Gastrocnemius medialis (tissue), 4 donors: ENCODE data around the gene SSH3. TPM values are rescaled to one million over a fixed set of nuclear protein-coding genes. Genes with fewer than 3 reads are reported as not detected.

ENCODE experiments used
- ATAC-seq, 2 donors: fragments of 150-250 bp; one replicate each; pipeline ENCODE4 v1.9.1; 2016
- DNase-seq, 2 donors: peaks; one replicate each; pipeline ENCODE4 v3.0.0-alpha.2; 2019
- H3K27ac ChIP-seq, 4 donors: fragments of 200-600 bp; sonication (generic); 1 replicate in 1 of 4; 2 replicates in 3 of 4; pipeline ENCODE4 v1.5.1; 2016 to 2018; ENCODE audit warnings: mild to moderate bottlenecking in 2 of 4, moderate library complexity in 1 of 4
- H3K27me3 ChIP-seq, 3 donors: fragments of 200-600 bp; sonication (generic) in 2 of 3; 1 replicate in 1 of 3; 2 replicates in 2 of 3; pipeline versions ENCODE4 v1.5.1 to v1.6.0; 2016 to 2019; ENCODE audit warnings: mild to moderate bottlenecking in 1 of 3, moderate library complexity in 1 of 3
- H3K36me3 ChIP-seq, 2 donors: fragments of 200-600 bp; sonication (generic) in 1 of 2; one replicate each; pipeline ENCODE4 v1.5.1; 2017 to 2018
- H3K4me1 ChIP-seq, 2 donors: fragments of 200-600 bp; sonication (generic) in 1 of 2; one replicate each; pipeline ENCODE4 v1.5.1; 2016 to 2017; ENCODE audit warnings: mild to moderate bottlenecking in 2 of 2
- H3K4me3 ChIP-seq, 4 donors: fragments of 200-600 bp; sonication (generic) in 3 of 4; 1 replicate in 1 of 4; 2 replicates in 3 of 4; pipeline ENCODE4 v1.5.1; 2016 to 2019; ENCODE audit warnings: mild to moderate bottlenecking in 2 of 4
- H3K9me3 ChIP-seq, 3 donors: fragments of 200-600 bp; sonication (generic) in 2 of 3; 1 replicate in 1 of 3; 2 replicates in 2 of 3; pipeline ENCODE4 v1.5.1; 2016 to 2019
- POLR2A ChIP-seq, 2 donors: fragments of 450-650 bp; IDR thresholded peaks; one replicate each; pipeline ENCODE4 v1.6.1; 2017; ENCODE audit warnings: antibody characterized with exemption in 2 of 2, mild to moderate bottlenecking in 2 of 2, moderate library complexity in 2 of 2
- in situ Hi-C, 4 donors: fragments of 200-750 bp; cut with MboI; loops; one replicate each; pipeline versions ENCODE4 v1.15.0 to v1.8.0; 2017; ENCODE audit warnings: low sequenced_read_pairs in 4 of 4
- intact Hi-C: fragments of 100-400 bp; cut with DNase I; formaldehyde crosslinking; loops from one replicate; pipeline ENCODE4 v1.15.1; 2023; ENCODE audit warnings: low total_unique reads
- total RNA-seq, 4 donors: library from RNA; depleted of rRNA; stranded (reverse); fragments of >200 nt; gene quantifications; one replicate each; pipeline versions ENCODE4 v1.1.0 to v1.2.3, GENCODE V29; 2016
- TF ChIP-seq, protein P1 (sequence below), 5 experiments: fragments of 450-650 bp in 3 of 5; fragments of 200-600 bp in 2 of 5; sonication (generic) in 2 of 5; IDR thresholded peaks in 4 of 5; conservative IDR thresholded peaks in 1 of 5; 1 replicate in 4 of 5; 2 replicates in 1 of 5; pipeline ENCODE4 v1.5.1; 2016 to 2019; ENCODE audit warnings: antibody characterized with exemption in 5 of 5, mild to moderate bottlenecking in 3 of 5, moderate library complexity in 3 of 5

Gene SSH3
- total RNA-seq, 4 donors from 2014 or later, result 7.9 to 16.3 (median 11.9) TPM

- Histone ChIP-seq H3K36me3 (no peaks in the 10 kb centered on the region), H3K27ac (no peak overlapping the region), H3K4me3 (no peak overlapping the region), H3K27me3 (no peaks in the 10 kb centered on the region), H3K4me1 (peaks cover 7 to 17% of the 10 kb centered on the region in 2 donors), H3K9me3 (no peaks in the 10 kb centered on the region)
- intact Hi-C loops (no loop called here), in situ Hi-C loops (no loop called here)
- ATAC-seq, result no peak
- no peak for DNase-seq
- TF ChIP-seq POLR2A (IDR thresholded peaks at IDR 0.05), result no peak
- TF ChIP-seq, protein P1, sequence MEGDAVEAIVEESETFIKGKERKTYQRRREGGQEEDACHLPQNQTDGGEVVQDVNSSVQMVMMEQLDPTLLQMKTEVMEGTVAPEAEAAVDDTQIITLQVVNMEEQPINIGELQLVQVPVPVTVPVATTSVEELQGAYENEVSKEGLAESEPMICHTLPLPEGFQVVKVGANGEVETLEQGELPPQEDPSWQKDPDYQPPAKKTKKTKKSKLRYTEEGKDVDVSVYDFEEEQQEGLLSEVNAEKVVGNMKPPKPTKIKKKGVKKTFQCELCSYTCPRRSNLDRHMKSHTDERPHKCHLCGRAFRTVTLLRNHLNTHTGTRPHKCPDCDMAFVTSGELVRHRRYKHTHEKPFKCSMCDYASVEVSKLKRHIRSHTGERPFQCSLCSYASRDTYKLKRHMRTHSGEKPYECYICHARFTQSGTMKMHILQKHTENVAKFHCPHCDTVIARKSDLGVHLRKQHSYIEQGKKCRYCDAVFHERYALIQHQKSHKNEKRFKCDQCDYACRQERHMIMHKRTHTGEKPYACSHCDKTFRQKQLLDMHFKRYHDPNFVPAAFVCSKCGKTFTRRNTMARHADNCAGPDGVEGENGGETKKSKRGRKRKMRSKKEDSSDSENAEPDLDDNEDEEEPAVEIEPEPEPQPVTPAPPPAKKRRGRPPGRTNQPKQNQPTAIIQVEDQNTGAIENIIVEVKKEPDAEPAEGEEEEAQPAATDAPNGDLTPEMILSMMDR (IDR thresholded peaks at IDR 0.05 in 4 of 5, conservative IDR thresholded peaks at IDR 0.05 in 1 of 5), result no peak
These were observed 18.7 kb downstream of the SSH3 start for GRCh38 chr11:67322049-67322448.

DNA sequence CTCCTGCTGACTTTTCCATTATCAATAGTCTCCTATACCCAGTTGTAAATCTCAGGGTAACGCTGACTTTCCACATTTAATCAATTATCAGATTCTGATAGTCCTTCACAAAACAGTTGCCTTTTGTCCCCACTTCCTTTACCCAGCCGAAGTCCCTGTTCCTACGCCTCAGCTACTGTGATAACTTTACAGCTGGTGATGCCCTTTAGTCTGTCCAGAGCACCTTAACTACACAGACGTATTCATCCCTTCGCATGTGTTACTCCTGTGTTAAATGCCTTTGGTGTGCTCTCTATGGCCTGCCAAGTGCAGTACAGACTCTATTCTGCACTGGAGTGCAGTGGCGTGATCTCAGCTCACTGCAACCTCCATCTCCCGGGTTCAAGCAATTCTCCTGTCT is 20.2 kb downstream of the SSH3 start:
- H3K27ac ChIP-seq, result no peak overlapping the region
- H3K36me3 ChIP-seq, result no peaks in the 10 kb centered on the region
- DNase-seq (no peak), ATAC-seq (no peak)
- TF ChIP-seq, protein P1 (IDR thresholded peaks at IDR 0.05 in 4 of 5, conservative IDR thresholded peaks at IDR 0.05 in 1 of 5), result no peak
- no peak for TF ChIP-seq POLR2A (IDR thresholded peaks at IDR 0.05)
- peaks cover 3 to 12% of the 10 kb centered on the region in 2 donors for H3K4me1 ChIP-seq
- no peaks in the 10 kb centered on the region for H3K27me3 ChIP-seq
- H3K9me3 ChIP-seq, result no peaks in the 10 kb centered on the region
- intact Hi-C loops (no loop called here), in situ Hi-C loops (no loop called here)
- no peak overlapping the region for H3K4me3 ChIP-seq

DNA sequence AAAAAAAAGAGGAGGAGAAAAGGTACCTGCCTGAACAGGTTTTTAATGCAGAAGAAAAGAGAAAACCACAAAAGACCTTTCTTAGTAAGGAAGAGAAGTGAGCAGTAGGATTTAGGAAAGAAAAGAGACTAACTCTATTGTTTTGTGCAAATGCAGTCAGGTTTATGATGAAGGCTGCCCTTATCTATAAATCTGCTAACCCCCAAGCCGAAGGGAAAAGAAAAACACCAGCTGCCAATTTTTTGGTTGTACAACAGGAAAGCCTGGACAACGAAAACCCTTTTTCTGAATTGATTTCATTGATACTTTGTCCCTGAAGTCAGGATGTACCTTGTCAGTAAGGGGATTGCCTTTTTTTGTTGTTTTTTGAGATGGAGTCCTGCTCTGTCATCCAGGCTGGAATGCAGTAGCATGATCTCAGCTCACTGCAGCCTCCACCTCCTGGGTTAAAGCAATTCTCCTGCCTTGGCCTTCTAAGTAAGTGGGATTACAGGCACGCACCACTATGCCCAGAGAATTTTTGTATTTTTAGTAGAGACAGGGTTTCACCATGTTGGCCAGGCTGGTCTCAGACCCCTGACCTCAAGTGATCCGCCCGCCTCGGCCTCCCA is 28.9 kb downstream of the SSH3 start:
- Histone ChIP-seq H3K27ac (no peak overlapping the region), H3K9me3 (no peaks in the 10 kb centered on the region), H3K36me3 (no peaks in the 10 kb centered on the region), H3K4me3 (no peak overlapping the region), H3K27me3 (no peaks in the 10 kb centered on the region), H3K4me1 (no peaks in the 10 kb centered on the region)
- TF ChIP-seq, protein P1 (IDR thresholded peaks at IDR 0.05 in 4 of 5, conservative IDR thresholded peaks at IDR 0.05 in 1 of 5), result no peak
- no peak for TF ChIP-seq POLR2A (IDR thresholded peaks at IDR 0.05)
- in situ Hi-C loops (no loop called here), intact Hi-C loops (no loop called here)
- DNase-seq (no peak), ATAC-seq (no peak)

DNA sequence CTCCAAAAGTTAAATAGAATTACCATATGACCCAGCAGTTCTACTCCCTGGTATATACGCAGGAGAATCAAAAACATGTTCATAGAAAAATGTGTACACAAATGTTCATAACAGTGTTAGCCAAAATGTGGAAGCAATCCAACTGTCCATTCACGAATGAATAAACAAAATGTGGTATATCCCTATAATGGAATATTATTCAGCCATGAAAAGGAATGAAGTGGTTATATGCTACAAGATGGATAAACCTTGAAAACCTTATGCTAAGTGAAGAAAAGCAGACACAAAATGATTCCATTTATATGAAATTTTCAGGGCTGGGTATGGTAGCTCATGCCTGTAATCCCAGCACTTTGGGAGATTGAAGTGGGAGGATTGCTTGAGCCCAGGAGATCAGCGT is 33.9 kb downstream of the SSH3 start:
- Histone ChIP-seq H3K9me3 (no peaks in the 10 kb centered on the region), H3K27me3 (no peaks in the 10 kb centered on the region), H3K4me3 (no peak overlapping the region), H3K27ac (no peak overlapping the region), H3K36me3 (no peaks in the 10 kb centered on the region), H3K4me1 (no peaks in the 10 kb centered on the region)
- intact Hi-C loops, result no loop called here
- no peak for DNase-seq
- in situ Hi-C loops, result no loop called here
- no peak for ATAC-seq
- no peak for TF ChIP-seq POLR2A (IDR thresholded peaks at IDR 0.05)
- TF ChIP-seq, protein P1 (IDR thresholded peaks at IDR 0.05 in 4 of 5, conservative IDR thresholded peaks at IDR 0.05 in 1 of 5), result no peak

DNA sequence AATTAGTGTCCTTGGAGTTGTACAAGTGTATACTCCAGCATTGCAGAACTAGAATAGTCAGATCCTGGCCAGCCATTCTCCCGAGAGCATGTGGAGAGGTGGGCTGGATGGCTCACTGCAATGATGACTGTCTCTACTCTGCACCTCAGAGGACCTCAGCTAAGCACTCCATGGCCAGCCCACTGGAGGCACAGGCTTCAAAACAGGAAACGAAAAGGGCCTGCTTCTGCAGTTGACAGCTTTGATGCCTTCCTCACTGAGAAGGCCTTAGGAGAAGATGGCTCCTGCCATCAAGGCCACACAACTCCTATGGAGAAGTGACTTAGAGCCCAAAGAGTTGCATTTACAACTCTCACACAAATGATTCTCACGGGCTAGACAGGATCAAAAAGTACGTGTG is 40.9 kb downstream of the SSH3 start:
- Histone ChIP-seq H3K36me3 (no peaks in the 10 kb centered on the region), H3K4me3 (no peak overlapping the region), H3K27ac (no peak overlapping the region), H3K27me3 (no peaks in the 10 kb centered on the region), H3K4me1 (no peaks in the 10 kb centered on the region), H3K9me3 (no peaks in the 10 kb centered on the region)
- ATAC-seq (no peak), DNase-seq (no peak)
- TF ChIP-seq POLR2A (IDR thresholded peaks at IDR 0.05), result no peak
- TF ChIP-seq, protein P1 (IDR thresholded peaks at IDR 0.05 in 4 of 5, conservative IDR thresholded peaks at IDR 0.05 in 1 of 5), result no peak
- intact Hi-C loops (no loop called here), in situ Hi-C loops (no loop called here)
